SHP77 treated with DMSO at 0.1 percent for 48 hours (cell line): ENCODE data around the gene CHST2.

Experiments used
- DNase-seq: peaks from one replicate; lab custom pipeline; 2025; lab: John Stamatoyannopoulos, UW

The CHST2 gene

DNA sequence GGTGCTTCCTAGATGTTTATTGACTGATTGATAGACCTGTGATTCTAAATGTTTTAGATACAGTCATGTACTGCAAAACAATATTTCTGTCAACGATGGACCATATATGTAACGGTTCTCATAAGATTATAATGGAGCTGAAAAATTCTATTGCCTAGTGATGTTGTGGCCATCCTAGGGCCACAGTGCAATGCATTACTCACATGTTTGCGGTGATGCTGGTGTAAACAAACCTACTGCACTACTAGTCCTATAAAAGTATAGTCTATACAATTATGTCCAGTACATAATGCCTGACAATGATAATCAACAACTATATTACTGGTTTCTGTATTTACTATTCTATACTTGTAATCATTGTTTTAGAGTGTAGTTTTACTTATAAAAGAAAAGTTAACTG is 46.8 kb downstream of the CHST2 start:
- DNase-seq = no peak

GRCh38 chr3:143167969-143168854 is 48.6 kb downstream of the CHST2 start:
- no peak for DNase-seq

GRCh38 chr3:143168855-143169192 is 49.3 kb downstream of the CHST2 start:
- DNase-seq = no peak

DNA sequence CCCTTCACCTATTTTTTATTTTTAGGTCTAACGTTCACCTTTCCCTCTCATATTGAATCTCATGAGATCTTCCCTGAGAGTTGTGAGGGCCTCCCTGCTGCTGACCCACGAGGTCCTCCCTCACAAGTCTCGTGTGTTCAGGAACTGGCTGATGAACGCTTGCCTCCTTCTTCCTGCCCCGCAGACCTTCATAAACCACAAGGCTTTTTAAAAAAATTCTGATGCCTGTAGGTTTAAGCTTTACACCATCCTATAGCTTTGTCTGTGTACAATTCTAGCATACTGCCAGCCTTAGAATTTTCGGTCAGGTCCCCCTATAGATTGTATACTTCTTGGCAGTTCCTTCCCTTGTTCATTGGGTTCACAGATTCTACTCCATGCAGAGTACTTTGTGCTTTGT is 50.5 kb downstream of the CHST2 start:
- no peak for DNase-seq

GRCh38 chr3:143170676-143171075 is 51.1 kb downstream of the CHST2 start:
- DNase-seq = no peak

DNA sequence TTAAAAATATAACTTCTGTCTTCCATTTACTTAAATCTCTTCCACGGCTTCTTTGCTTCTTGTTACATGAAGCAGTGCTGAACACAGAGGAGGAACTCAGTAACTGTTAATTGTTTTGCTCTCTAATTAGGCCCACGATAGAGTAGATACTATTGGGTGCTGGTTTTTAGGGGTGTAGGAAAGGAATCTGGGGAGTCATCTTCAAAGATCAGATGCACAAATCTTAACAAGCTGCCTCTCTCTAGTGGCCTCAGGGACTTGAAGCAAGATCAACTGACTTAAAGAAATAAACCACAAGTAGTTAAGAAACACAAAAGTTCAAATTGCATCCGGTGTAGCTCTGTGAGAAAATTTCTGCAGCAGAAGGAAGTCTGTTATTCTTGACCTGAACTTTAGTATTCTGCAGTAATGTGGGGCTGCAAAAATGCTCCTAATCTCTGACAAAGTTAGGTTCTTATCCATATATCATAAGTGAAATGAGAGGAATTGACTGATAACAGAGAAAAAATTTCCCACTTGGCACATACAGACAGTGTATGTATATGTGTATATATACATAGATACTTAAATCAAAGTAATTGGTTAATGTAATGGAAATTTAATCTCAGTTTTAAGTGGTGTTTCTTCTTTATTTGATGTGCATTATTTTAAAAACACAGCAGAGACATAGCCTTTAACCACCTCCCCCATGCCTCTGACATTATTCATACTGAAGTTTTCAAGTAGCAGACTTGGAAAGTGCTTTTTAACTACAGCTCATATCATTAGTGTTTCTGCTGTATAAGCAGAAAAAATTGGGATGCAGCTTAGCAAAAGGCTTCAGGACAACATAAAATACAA is 51.8 kb downstream of the CHST2 start:
- no peak for DNase-seq

- no peak for DNase-seq
Measured at GRCh38 chr3:143172062-143172794, 52.7 kb downstream of the CHST2 start.

DNA sequence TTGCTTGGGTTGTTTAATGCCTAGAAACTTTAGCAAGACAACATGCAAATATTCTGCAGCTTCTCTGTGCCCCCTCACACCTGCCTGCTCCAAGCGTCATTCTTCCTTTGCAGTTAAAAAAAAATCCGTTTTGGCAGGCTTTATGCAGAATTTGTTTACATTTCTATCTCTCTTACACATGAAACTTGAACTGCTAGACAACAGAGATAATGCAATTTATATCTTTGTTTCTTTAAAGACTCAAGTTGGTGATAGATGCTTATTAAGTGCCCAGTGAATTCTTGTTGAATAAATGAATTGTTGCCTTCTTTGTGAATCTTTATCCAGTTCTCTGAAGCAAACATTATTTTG is 53.2 kb downstream of the CHST2 start:
- DNase-seq = no peak

GRCh38 chr3:143173242-143173641 is 53.7 kb downstream of the CHST2 start:
- no peak for DNase-seq
